IMR-90 (cell line): Measurements from ENCODE around the gene NDUFAF7. TPM values are rescaled to one million over a fixed set of nuclear protein-coding genes. Genes with fewer than 3 reads are reported as not detected.
A peak's percentile ranks its signal among the peaks of the same experiment; 100 is the strongest.

Experiments used
- ATAC-seq: fragments of 200-7000 bp; cut with Tn5 transposase; 2 replicates; pipeline ENCODE4 v1.9.1; 2020; ENCODE audit warnings: low read depth, mild to moderate bottlenecking, moderate library complexity
- BruUV-seq: library from RNA; stranded (reverse); fragments of 400-500 nt; replicated peaks from 2 replicates; lab custom pipeline; 2021; lab: Mats Ljungman, UMichigan
- CTCF ChIA-PET: fragments of 300-600 bp; formaldehyde crosslinking; extraction: SDS; loops from one replicate; lab custom pipeline; 2021; ENCODE audit warnings: antibody characterized with exemption; lab: Yijun Ruan, JAX
- POLR2A ChIA-PET: fragments of 300-600 bp; sonication (Branson Sonifier 250); formaldehyde crosslinking; loops from one replicate; lab custom pipeline; 2022; ENCODE audit warnings: antibody characterized with exemption; ENCODE audit not compliant: unreplicated experiment; lab: Charles Lee
- DNase-seq: peaks from one replicate; pipeline ENCODE4 v3.0.0; 2013
- H2AFZ ChIP-seq: replicated peaks from 2 replicates; pipeline ENCODE3; 2013; ENCODE audit warnings: low read length, mild to moderate bottlenecking; ENCODE audit not compliant: poor library complexity
- H2AK5ac ChIP-seq: 2 replicates; pipeline ENCODE4 v1.6.1; 2013; ENCODE audit warnings: low read depth, low read length, inconsistent platforms
- H2AK9ac ChIP-seq: replicated peaks from 2 replicates; pipeline ENCODE3; 2013; ENCODE audit warnings: mild to moderate bottlenecking, low read depth, low read length, moderate library complexity; ENCODE audit not compliant: poor library complexity
- H2BK120ac ChIP-seq: 2 replicates; pipeline ENCODE4 v1.6.1; 2013; ENCODE audit warnings: low read depth, low read length, inconsistent platforms
- H2BK15ac ChIP-seq: 3 replicates; pipeline ENCODE4 v1.6.1; 2013; ENCODE audit warnings: low read depth, low read length, inconsistent platforms
- H2BK20ac ChIP-seq: 2 replicates; pipeline ENCODE4 v1.6.1; 2013; ENCODE audit warnings: low read depth, mild to moderate bottlenecking, inconsistent platforms, low read length, moderate library complexity
- H2BK5ac ChIP-seq: 2 replicates; pipeline ENCODE4 v1.6.1; 2013; ENCODE audit warnings: mild to moderate bottlenecking, low read depth, low read length, inconsistent platforms; ENCODE audit not compliant: poor library complexity, severe bottlenecking
- H3K14ac ChIP-seq: replicated peaks from 2 replicates; pipeline ENCODE4 v1.6.1; 2013; ENCODE audit warnings: low read depth, low read length, inconsistent platforms
- H3K18ac ChIP-seq: 2 replicates; pipeline ENCODE4 v1.6.1; 2013; ENCODE audit warnings: low read depth, low read length, control low read depth
- H3K23ac ChIP-seq: 2 replicates; pipeline ENCODE4 v1.6.1; 2013; ENCODE audit warnings: low read depth, low read length, inconsistent platforms
- H3K27ac ChIP-seq: 2 replicates; pipeline ENCODE4 v1.5.1; 2013; ENCODE audit warnings: mild to moderate bottlenecking, control low read depth, low read length; ENCODE audit not compliant: insufficient read depth
- H3K27me3 ChIP-seq: 2 replicates; pipeline ENCODE4 v1.6.1; 2013; ENCODE audit warnings: low read length; ENCODE audit not compliant: control insufficient read depth, insufficient read depth
- H3K36me3 ChIP-seq: 2 replicates; pipeline ENCODE4 v1.6.1; 2013; ENCODE audit warnings: low read length, mixed read lengths; ENCODE audit not compliant: control insufficient read depth, insufficient read depth
- H3K4ac ChIP-seq: 2 replicates; pipeline ENCODE4 v1.6.1; 2013; ENCODE audit warnings: low read depth, low read length, inconsistent platforms
- H3K4me1 ChIP-seq: 2 replicates; pipeline ENCODE4 v1.6.1; 2013; ENCODE audit warnings: low read length, mixed read lengths; ENCODE audit not compliant: control insufficient read depth, insufficient read depth
- H3K4me2 ChIP-seq: 2 replicates; pipeline ENCODE4 v1.6.1; 2013; ENCODE audit warnings: low read depth, mild to moderate bottlenecking, control low read depth, low read length, moderate library complexity
- H3K4me3 ChIP-seq: 2 replicates; pipeline ENCODE4 v1.5.1; 2013; ENCODE audit warnings: low read depth, mild to moderate bottlenecking, control low read depth, low read length, moderate library complexity; ENCODE audit not compliant: insufficient read depth
- H3K56ac ChIP-seq: 2 replicates; pipeline ENCODE4 v1.6.1; 2013; ENCODE audit warnings: low read length, inconsistent platforms; ENCODE audit not compliant: insufficient read depth; ENCODE audit errors: extremely low read depth
- H3K79me1 ChIP-seq, 2 experiments: 2 replicates each; pipeline ENCODE4 v1.6.1; 2013; ENCODE audit warnings: low read length in 2 of 2, inconsistent platforms in 1 of 2, low read depth in 1 of 2
- H3K9ac ChIP-seq: 2 replicates; pipeline ENCODE4 v1.6.1; 2013; ENCODE audit warnings: low read depth, low read length, control low read depth
- H3K9me1 ChIP-seq: 2 replicates; pipeline ENCODE4 v1.6.1; 2013; ENCODE audit warnings: low read length, inconsistent platforms; ENCODE audit not compliant: insufficient read depth
- H3K9me3 ChIP-seq: 2 replicates; pipeline ENCODE4 v1.6.1; 2013; ENCODE audit warnings: low read length; ENCODE audit not compliant: control insufficient read depth, insufficient read depth
- H4K20me1 ChIP-seq: 2 replicates; pipeline ENCODE4 v1.6.1; 2013; ENCODE audit warnings: low read length, inconsistent platforms; ENCODE audit not compliant: insufficient read depth
- H4K5ac ChIP-seq: 2 replicates; pipeline ENCODE4 v1.6.1; 2013; ENCODE audit warnings: mild to moderate bottlenecking, low read depth, low read length, control low read depth
- H4K8ac ChIP-seq, 2 experiments: 2 replicates each; pipeline ENCODE4 v1.6.1; 2013; ENCODE audit warnings: low read depth in 2 of 2, low read length in 2 of 2, control low read depth in 1 of 2, inconsistent platforms in 1 of 2
- H4K91ac ChIP-seq: 2 replicates; pipeline ENCODE4 v1.6.1; 2013; ENCODE audit warnings: low read depth, low read length, inconsistent platforms; ENCODE audit not compliant: insufficient read depth
- CEBPB ChIP-seq: IDR thresholded peaks from 2 replicates; pipeline ENCODE4 v1.6.1; 2012; ENCODE audit warnings: low read depth, low read length, improper control_type of control experiment
- CHD1 ChIP-seq: IDR thresholded peaks from 2 replicates; pipeline ENCODE4 v1.6.1; 2012; ENCODE audit warnings: low read depth, low read length, improper control_type of control experiment
- ELK1 ChIP-seq: fragments of 150-350 bp; IDR thresholded peaks from 2 replicates; pipeline ENCODE4 v1.6.1; 2016; ENCODE audit warnings: low read depth, mild to moderate bottlenecking, low read length, moderate library complexity, borderline replicate concordance
- MAZ ChIP-seq: IDR thresholded peaks from 2 replicates; pipeline ENCODE4 v1.6.1; 2012; ENCODE audit warnings: low read depth, mild to moderate bottlenecking, low read length, improper control_type of control experiment, moderate library complexity, borderline replicate concordance
- MXI1 ChIP-seq: IDR thresholded peaks from 2 replicates; pipeline ENCODE4 v1.6.1; 2012; ENCODE audit warnings: low read depth, mild to moderate bottlenecking, low read length, moderate library complexity, borderline replicate concordance
- POLR2A ChIP-seq: IDR thresholded peaks from 2 replicates; pipeline ENCODE4 v1.6.1; 2012; ENCODE audit warnings: mild to moderate bottlenecking, low read depth, low read length
- RAD21 ChIP-seq: IDR thresholded peaks from 2 replicates; pipeline ENCODE4 v1.6.1; 2012; ENCODE audit warnings: low read length, improper control_type of control experiment
- RFX5 ChIP-seq: IDR thresholded peaks from 2 replicates; pipeline ENCODE4 v1.8.0; 2012; ENCODE audit warnings: low read depth, mild to moderate bottlenecking, low read length, moderate library complexity
- dilution Hi-C: fragments of 300-500 bp; cut with HindIII; formaldehyde crosslinking; loops from one replicate; pipeline ENCODE4 v1.14.3; 2018; ENCODE audit warnings: low sequenced_read_pairs; ENCODE audit not compliant: unreplicated experiment
- in situ Hi-C: fragments of 300-500 bp; cut with MboI; formaldehyde crosslinking; loops from 3 replicates; pipeline ENCODE4 v1.14.3; 2019; ENCODE audit warnings: low sequenced_read_pairs, inconsistent platforms, mixed read lengths
- intact Hi-C: fragments of 100-400 bp; cut with micrococcal nuclease; formaldehyde crosslinking; loops from 2 replicates; pipeline ENCODE4 v1.10.0; 2022
- polyA plus RNA-seq, 3 experiments: library from polyadenylated mRNA; depleted of rRNA; stranded (reverse); fragments of >200 nt; gene quantifications; 2 replicates each; pipeline ENCODE4 v1.2.3, GENCODE V29; 2012; ENCODE audit warnings: low replicate concordance in 1 of 3
- total RNA-seq: library from RNA; depleted of rRNA; stranded (reverse); fragments of >200 nt; gene quantifications from 2 replicates; pipeline ENCODE4 v1.2.3, GENCODE V29; 2012

The NDUFAF7 gene
- total and polyA plus RNA-seq, 2 of the 4 experiments (the other 2 are of a cell fraction): 9.9 to 17.4 TPM

- no peaks in the 10 kb centered on the region for H3K27me3 ChIP-seq
- H3K56ac ChIP-seq: no peak overlapping the region
- H4K8ac ChIP-seq: no peak overlapping the region; a peak in 1 of 4 replicates
- H3K9me1 ChIP-seq: peaks cover 12% of the 10 kb centered on the region
- CTCF ChIA-PET: interaction anchor here (0.6 kb wide), 1 partner anchor 424 kb away, joined by 3 read pairs; no protein-coding TSS in a partner anchor
- DNase-seq (peak; percentile 78), ATAC-seq (peak; percentile 93)
- H2BK15ac ChIP-seq: 0 out of 3 replicates have a peak overlapping the region, but pooled peaks have one; percentile 26
- peak overlapping the region; percentile 51; the same call in 1 of the 2 replicates for H2BK120ac ChIP-seq
- H3K4me3 ChIP-seq: no peak overlapping the region
- H3K4me1 ChIP-seq: peaks cover 6% of the 10 kb centered on the region; the same call in 1 of the 2 replicates
- H3K9me3 ChIP-seq: no peaks in the 10 kb centered on the region
- H3K4me2 ChIP-seq: peak overlapping the region; percentile 19; the same call in 1 of the 2 replicates
- peak overlapping the region; percentile 83 for H3K14ac ChIP-seq
- peak overlapping the region; percentile 34; the same call in 1 of the 2 replicates for H3K18ac ChIP-seq
- peak overlapping the region; percentile 46; the same call in 1 of the 2 replicates for H3K4ac ChIP-seq
- in situ Hi-C loops: no loop called here
- peaks cover 3% of the 10 kb centered on the region; the same call in 1 of the 2 replicates for H4K20me1 ChIP-seq
- H2BK20ac ChIP-seq: peak overlapping the region; percentile 61; the same call in 1 of the 2 replicates
- H4K5ac ChIP-seq: no peak overlapping the region
- dilution Hi-C loops: no loop called here
- no TSS peak for BruUV-seq
- peak overlapping the region; percentile 66; the same call in 1 of the 2 replicates for H3K27ac ChIP-seq
- peak overlapping the region; percentile 86 for H2BK5ac ChIP-seq
- no peak overlapping the region for H2AK9ac ChIP-seq
- intact Hi-C loops: no loop called here
- TF ChIP-seq RFX5: no peak
- no peak for TF ChIP-seq POLR2A
- TF ChIP-seq MXI1: no peak
- no peak for TF ChIP-seq MAZ
- no peak for TF ChIP-seq RAD21
- TF ChIP-seq CHD1: no peak
- no peak for TF ChIP-seq ELK1
- no peak for TF ChIP-seq CEBPB
- H3K36me3 ChIP-seq: peaks cover 28% of the 10 kb centered on the region
- H3K9ac ChIP-seq: no peak overlapping the region
- peaks cover 4 to 22% of the 10 kb centered on the region in 2 experiments; a peak in 3 of 4 replicates for H3K79me1 ChIP-seq
- H2AK5ac ChIP-seq: 0 out of 2 replicates have a peak overlapping the region, but pooled peaks have one; percentile 71
- no peak overlapping the region for H4K91ac ChIP-seq
- H2AFZ ChIP-seq: no peak overlapping the region
- POLR2A ChIA-PET: no interaction called here
- peak overlapping the region; percentile 71; the same call in 1 of the 2 replicates for H3K23ac ChIP-seq
Observed at GRCh38 chr2:37246205-37246604, 14.7 kb downstream of the NDUFAF7 start.
